MM.1S (cell line): ENCODE data around the gene RGS6.

Experiments used
- CTCF ChIP-seq: fragments of 300-600 bp; sonication (generic); IDR thresholded peaks from 2 replicates; pipeline ENCODE4 v1.5.1; 2016; ENCODE audit warnings: antibody characterized with exemption, low read length, mixed read lengths
- EZH2 ChIP-seq: fragments of 300-600 bp; sonication (generic); optimal IDR thresholded peaks from 2 replicates; pipeline ENCODE3; 2017; ENCODE audit warnings: low read depth, mild to moderate bottlenecking, antibody characterized with exemption, low read length, mixed read lengths

GRCh38 chr14:72450473-72451044 lies 518.3 kb downstream of the RGS6 start:
- TF ChIP-seq CTCF = no peak
- TF ChIP-seq EZH2 = no peak
